ENCODE measurements around the gene LOXHD1. TPM values are rescaled to one million over a fixed set of nuclear protein-coding genes. Genes with fewer than 3 reads are reported as not detected.

The LOXHD1 gene
- total RNA-seq, 2 experiments from 2014 or later: 0.05 TPM; not detected in 1

DNA sequence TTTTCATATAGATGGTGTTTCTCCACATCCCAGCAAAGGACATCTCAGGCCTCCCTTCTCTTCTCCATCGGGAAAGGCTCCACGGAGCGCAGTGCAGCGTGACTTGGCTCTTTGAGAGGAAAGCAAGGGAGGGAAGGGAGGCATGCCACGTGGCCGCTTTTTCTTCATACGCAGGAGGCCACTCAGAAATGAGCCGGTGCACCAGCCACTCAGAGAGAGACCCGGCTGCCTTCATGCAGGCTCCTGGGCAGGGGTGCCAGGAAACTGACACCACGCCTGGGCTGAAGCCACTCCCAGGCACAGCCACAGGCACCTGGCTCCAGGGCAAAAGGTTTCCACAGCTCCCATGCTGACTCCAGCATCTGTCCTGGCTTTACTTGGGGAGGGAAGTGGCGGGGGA, 11.1 kb upstream of the LOXHD1 start:
- H3K4me1 Mint-ChIP-seq (ENCODE audit: low read depth): peaks cover 11% of the 10 kb centered on the region
- intact Hi-C loops (cut with micrococcal nuclease): no loop called here
- no peak overlapping the region for H3K27ac Mint-ChIP-seq
- no peak overlapping the region for H3K4me3 Mint-ChIP-seq
- no peaks in the 10 kb centered on the region for H3K9me3 Mint-ChIP-seq
- H3K27me3 Mint-ChIP-seq (ENCODE audit: low read depth): no peaks in the 10 kb centered on the region
- H3K36me3 Mint-ChIP-seq (ENCODE audit: low read depth): no peaks in the 10 kb centered on the region
- CTCF ChIA-PET: no interaction called here
- DNase-seq: no peak

DNA sequence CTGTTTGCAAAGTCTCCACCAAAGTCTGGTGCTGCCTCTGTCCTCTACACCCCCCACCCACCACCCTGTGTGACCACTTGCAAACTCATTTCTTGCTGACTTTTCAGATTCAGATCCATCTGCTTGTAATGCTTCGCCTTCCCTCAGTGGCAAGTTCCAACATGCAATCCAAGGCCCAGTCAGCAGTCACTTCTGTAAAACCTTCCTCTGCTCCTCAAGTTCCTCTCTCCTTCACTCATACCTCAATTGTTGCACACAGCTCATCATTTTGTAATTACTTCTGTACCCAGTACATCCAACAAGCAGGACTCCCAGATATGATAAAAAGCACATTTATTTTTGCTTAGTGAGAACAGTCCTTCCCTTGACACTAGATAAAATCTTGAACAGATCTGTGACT, 6.5 kb upstream of the LOXHD1 start:
- no peak overlapping the region for H3K27ac Mint-ChIP-seq
- H3K36me3 Mint-ChIP-seq (ENCODE audit: low read depth): no peaks in the 10 kb centered on the region
- no peaks in the 10 kb centered on the region for H3K27me3 Mint-ChIP-seq (ENCODE audit: low read depth)
- H3K4me3 Mint-ChIP-seq: no peak overlapping the region
- CTCF ChIA-PET: interaction anchor here (0.6 to 0.7 kb wide), 2 partner anchors 8 to 175 kb away, joined by 3 to 5 read pairs; no protein-coding TSS in a partner anchor
- DNase-seq: no peak
- H3K9me3 Mint-ChIP-seq: no peaks in the 10 kb centered on the region
- intact Hi-C loops (cut with micrococcal nuclease): no loop called here
- H3K4me1 Mint-ChIP-seq (ENCODE audit: low read depth): no peaks in the 10 kb centered on the region

GRCh38 chr18:46660957-46661749, 4.1 kb upstream of the LOXHD1 start:
- H3K36me3 Mint-ChIP-seq (ENCODE audit: low read depth): no peaks in the 10 kb centered on the region
- CTCF ChIA-PET: interaction anchor here (0.8 to 2.1 kb wide), 2 partner anchors 488 to 512 kb away, joined by 4 to 6 read pairs; a partner anchor contains a TSS
- no peak for DNase-seq
- H3K27ac Mint-ChIP-seq: no peak overlapping the region
- intact Hi-C loops (cut with micrococcal nuclease): no loop called here
- H3K4me1 Mint-ChIP-seq (ENCODE audit: low read depth): no peaks in the 10 kb centered on the region
- no peaks in the 10 kb centered on the region for H3K9me3 Mint-ChIP-seq
- no peak overlapping the region for H3K4me3 Mint-ChIP-seq
- H3K27me3 Mint-ChIP-seq (ENCODE audit: low read depth): no peaks in the 10 kb centered on the region

DNA sequence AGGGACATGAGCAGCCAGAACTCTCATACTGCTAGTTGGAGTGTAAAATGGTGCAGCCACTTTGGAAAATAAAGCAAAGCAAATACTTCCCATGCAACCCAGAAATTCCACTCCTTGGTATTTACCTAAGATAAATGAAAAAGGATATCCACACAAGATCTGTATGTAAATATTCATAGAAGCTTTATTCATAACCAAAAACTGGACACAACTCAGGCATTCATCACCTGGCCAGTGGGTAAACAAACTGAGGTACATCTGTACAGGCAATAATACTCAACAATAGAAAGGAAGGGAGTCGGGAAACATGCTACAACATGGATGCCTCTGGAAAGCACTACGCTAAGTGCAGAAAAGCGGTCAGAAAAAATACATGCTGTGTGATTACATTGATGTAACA, 2.5 kb upstream of the LOXHD1 start:
- Mint-ChIP-seq H3K27me3 (ENCODE audit: low read depth) (no peaks in the 10 kb centered on the region), H3K4me3 (no peak overlapping the region)

DNA sequence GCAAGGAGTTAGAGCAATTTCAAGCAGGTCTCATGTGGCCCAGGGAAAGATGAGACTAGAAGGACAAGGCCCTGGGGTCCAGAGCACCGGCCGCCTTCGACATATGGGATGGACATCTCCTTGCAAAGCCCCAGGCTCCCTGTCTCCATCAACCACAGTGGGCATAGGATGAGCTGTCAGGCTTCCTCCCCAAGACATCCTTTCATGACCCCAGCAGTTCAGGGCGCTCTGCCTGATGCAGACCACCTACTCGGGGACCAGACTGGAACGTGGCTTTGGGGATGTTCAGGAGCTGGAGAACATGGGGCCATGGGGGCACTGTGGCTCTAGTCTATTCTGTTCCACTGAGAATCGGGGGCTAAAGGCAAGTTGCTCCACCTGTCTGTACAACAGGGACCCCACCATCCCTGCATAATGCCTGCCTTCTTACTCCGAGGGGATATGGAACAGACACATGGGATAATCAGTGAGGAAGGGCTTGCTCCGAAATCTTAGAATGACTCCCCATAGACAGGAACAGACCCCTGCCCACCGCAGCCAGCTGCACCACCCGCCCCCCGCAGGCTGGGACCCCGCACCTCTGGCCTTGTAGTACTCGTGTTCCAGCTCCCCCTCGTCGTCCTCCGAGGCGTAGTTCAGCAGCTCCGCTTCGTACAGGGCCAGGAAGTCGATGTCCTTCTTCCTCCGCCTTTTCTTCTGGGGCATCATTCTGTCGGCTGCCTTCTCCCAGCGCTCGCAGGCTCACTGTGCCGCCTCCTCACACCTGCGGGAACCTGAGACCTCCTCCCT, 500 bp downstream of the LOXHD1 start:
- H3K27me3 Mint-ChIP-seq (ENCODE audit: low read depth): no peaks in the 10 kb centered on the region
- intact Hi-C loops (cut with micrococcal nuclease): no loop called here
- H3K4me3 Mint-ChIP-seq: no peak overlapping the region
- no peak overlapping the region for H3K27ac Mint-ChIP-seq
- DNase-seq: no peak
- H3K9me3 Mint-ChIP-seq: no peaks in the 10 kb centered on the region
- no peaks in the 10 kb centered on the region for H3K4me1 Mint-ChIP-seq (ENCODE audit: low read depth)
- H3K36me3 Mint-ChIP-seq (ENCODE audit: low read depth): no peaks in the 10 kb centered on the region
- CTCF ChIA-PET: interaction anchor here (0.7 to 4.0 kb wide), 8 partner anchors 10 to 508 kb away, joined by 3 to 53 read pairs (median 22); a partner anchor contains a TSS

More for the DNA sequence above, 2.5 kb upstream of the LOXHD1 start:
- CTCF ChIA-PET: interaction anchor here (0.6 to 4.0 kb wide), 7 partner anchors 11 to 486 kb away, joined by 3 to 24 read pairs (median 4); a partner anchor contains a TSS
- Mint-ChIP-seq H3K9me3 (no peaks in the 10 kb centered on the region), H3K36me3 (ENCODE audit: low read depth) (no peaks in the 10 kb centered on the region), H3K27ac (no peak overlapping the region), H3K4me1 (ENCODE audit: low read depth) (no peaks in the 10 kb centered on the region)
- DNase-seq: no peak
- intact Hi-C loops (cut with micrococcal nuclease): no loop called here

DNA sequence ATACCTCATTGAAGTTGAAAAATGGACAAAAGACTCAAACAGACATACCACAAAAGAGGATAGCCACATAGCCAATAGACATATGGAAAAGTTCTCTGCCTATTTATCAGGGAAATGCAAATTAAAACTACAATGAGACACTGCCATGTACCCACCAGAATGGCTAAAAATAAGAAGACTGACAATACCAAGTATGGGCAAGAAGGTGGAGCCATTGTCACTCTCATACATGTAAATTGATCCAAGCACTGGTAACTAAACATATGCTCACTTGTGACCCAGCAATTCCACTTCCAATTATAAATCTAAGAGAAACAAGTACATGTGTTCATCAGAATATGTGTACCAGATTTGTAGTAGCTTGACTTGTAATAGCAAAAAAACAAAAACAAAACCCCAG, 4.6 kb downstream of the LOXHD1 start:
- H3K27me3 Mint-ChIP-seq (ENCODE audit: low read depth): no peaks in the 10 kb centered on the region
- no peak for DNase-seq
- H3K4me3 Mint-ChIP-seq: no peak overlapping the region
- no peaks in the 10 kb centered on the region for H3K4me1 Mint-ChIP-seq (ENCODE audit: low read depth)
- no peaks in the 10 kb centered on the region for H3K36me3 Mint-ChIP-seq (ENCODE audit: low read depth)
- CTCF ChIA-PET: no interaction called here
- intact Hi-C loops (cut with micrococcal nuclease): no loop called here
- no peaks in the 10 kb centered on the region for H3K9me3 Mint-ChIP-seq
- no peak overlapping the region for H3K27ac Mint-ChIP-seq

GRCh38 chr18:46650681-46651080, 6.3 kb downstream of the LOXHD1 start:
- Mint-ChIP-seq H3K27ac (no peak overlapping the region), H3K36me3 (ENCODE audit: low read depth) (no peaks in the 10 kb centered on the region), H3K4me3 (no peak overlapping the region), H3K9me3 (no peaks in the 10 kb centered on the region), H3K27me3 (ENCODE audit: low read depth) (no peaks in the 10 kb centered on the region), H3K4me1 (ENCODE audit: low read depth) (no peaks in the 10 kb centered on the region)
- CTCF ChIA-PET: no interaction called here
- intact Hi-C loops (cut with micrococcal nuclease): no loop called here
- no peak for DNase-seq

DNA sequence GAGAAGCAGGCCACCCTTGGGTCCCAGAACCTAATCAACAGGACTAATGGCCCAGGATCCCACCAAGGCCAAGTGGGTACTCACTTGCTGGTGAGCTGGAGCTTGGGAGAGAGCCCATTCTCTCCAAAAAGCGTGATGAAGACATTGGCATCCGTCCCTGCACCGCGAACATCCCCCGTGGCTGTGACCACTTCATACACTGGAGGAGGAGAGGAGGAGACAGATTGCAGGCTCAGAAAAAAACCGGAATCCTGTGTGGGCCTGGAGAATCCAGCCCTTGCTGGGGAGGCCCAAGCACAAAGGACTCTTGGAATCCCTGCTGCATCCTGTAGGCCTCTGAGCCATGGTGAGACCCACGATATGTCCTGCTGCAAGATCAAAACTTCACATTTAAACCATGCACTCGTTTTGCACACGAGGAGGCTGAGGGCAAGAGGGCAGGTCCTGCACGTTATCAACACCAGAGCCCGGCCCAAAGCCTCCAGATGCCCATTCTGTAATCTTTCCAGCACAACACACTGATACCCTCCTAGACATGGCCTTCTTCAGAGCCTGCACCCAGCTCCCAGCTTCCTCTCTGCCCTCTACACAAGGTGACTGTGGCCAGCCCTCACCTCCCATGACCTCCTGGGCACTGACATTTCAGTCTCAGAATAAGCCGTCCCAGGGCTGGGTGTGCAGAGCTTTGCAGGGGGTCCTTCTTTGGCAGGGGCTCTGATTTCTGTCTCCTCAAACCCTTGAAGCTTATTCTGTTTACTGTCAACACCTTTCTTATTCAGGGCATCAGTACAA, 7.8 kb downstream of the LOXHD1 start:
- CTCF ChIA-PET: interaction anchor here (2.7 kb wide), 1 partner anchor 9 kb away, joined by 14 read pairs; no protein-coding TSS in a partner anchor
- H3K4me3 Mint-ChIP-seq: no peak overlapping the region
- no peaks in the 10 kb centered on the region for H3K27me3 Mint-ChIP-seq (ENCODE audit: low read depth)
- intact Hi-C loops (cut with micrococcal nuclease): no loop called here
- H3K4me1 Mint-ChIP-seq (ENCODE audit: low read depth): no peaks in the 10 kb centered on the region
- no peak for DNase-seq
- H3K36me3 Mint-ChIP-seq (ENCODE audit: low read depth): no peaks in the 10 kb centered on the region
- H3K9me3 Mint-ChIP-seq: no peaks in the 10 kb centered on the region
- H3K27ac Mint-ChIP-seq: no peak overlapping the region

DNA sequence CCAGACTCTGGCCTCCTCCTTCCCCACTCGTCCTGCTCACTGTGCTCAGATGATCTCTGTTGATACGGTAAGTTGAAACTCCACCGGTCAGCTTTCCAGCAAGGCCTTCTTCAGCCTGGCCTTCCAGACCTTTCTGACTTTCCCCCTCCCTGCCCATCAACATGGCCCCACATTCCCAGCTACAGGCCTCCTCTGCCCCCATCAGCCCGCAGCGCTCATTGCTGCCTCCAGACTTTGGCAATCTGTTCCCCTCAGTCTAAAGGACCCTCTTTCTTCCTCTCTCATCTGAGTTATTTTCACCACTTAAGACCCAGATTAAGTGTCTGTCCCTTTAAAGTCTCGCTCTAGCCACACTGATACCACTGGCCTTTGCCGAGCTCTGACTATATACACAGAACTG, 10.6 kb downstream of the LOXHD1 start:
- H3K36me3 Mint-ChIP-seq (ENCODE audit: low read depth): no peaks in the 10 kb centered on the region
- H3K27me3 Mint-ChIP-seq (ENCODE audit: low read depth): no peaks in the 10 kb centered on the region
- H3K9me3 Mint-ChIP-seq: no peaks in the 10 kb centered on the region
- no peak overlapping the region for H3K27ac Mint-ChIP-seq
- intact Hi-C loops (cut with micrococcal nuclease): no loop called here
- H3K4me3 Mint-ChIP-seq: no peak overlapping the region
- CTCF ChIA-PET: interaction anchor here (0.6 to 1.2 kb wide), 3 partner anchors 9 to 494 kb away, joined by 3 to 6 read pairs (median 3); partner anchors contain the start of gene LOXHD1
- DNase-seq: no peak
- H3K4me1 Mint-ChIP-seq (ENCODE audit: low read depth): no peaks in the 10 kb centered on the region

DNA sequence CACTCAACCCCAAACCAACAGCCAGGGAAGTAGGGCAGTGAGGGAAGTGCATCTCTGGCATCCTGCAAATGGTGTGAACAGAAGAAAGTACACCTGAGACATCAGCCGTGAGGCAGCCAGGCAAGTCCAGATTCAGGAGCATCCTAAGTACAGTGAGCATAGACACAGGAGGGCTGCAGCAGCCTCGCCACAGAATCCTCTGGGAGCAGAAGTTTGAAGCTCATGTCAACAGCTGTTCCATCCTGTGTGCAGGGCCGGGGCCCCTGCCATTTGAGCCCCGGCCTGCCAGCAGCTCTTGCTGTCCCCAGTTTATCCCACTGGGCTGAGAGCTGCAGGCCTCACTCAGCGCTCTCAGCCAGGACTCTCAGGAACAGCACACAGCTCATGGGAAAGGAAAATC, 14.5 kb downstream of the LOXHD1 start:
- Mint-ChIP-seq H3K4me1 (ENCODE audit: low read depth) (no peaks in the 10 kb centered on the region), H3K4me3 (no peak overlapping the region), H3K27ac (no peak overlapping the region), H3K9me3 (no peaks in the 10 kb centered on the region), H3K36me3 (ENCODE audit: low read depth) (no peaks in the 10 kb centered on the region), H3K27me3 (ENCODE audit: low read depth) (no peaks in the 10 kb centered on the region)
- no peak for DNase-seq
- CTCF ChIA-PET: interaction anchor here (0.6 to 0.8 kb wide), 2 partner anchors 100 to 278 kb away, joined by 3 read pairs; no protein-coding TSS in a partner anchor
- intact Hi-C loops (cut with micrococcal nuclease): no loop called here

GRCh38 chr18:46641917-46642316, 15.1 kb downstream of the LOXHD1 start:
- no peak overlapping the region for H3K27ac Mint-ChIP-seq
- no peaks in the 10 kb centered on the region for H3K9me3 Mint-ChIP-seq
- intact Hi-C loops (cut with micrococcal nuclease): no loop called here

DNA sequence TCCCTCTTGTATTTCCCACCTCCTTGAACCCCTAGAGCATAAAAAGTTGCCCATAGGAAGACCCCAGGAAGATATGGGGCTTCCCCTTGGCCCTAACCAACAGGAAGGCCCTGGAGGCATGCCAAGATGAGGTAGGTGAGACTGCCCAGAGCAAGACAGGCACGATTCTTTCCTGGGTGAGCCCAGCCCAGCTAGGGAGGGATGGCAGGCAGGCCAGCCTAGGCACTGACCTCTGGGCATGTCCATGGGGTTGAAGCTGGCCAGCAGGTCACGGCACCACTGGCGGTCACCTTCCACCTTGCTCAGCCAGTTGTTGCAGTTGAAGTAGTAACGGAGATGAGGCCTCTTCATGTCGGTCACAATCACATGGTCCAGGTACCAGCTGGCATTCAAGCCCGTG, 17.6 kb downstream of the LOXHD1 start:
- Mint-ChIP-seq H3K4me3 (no peak overlapping the region), H3K9me3 (no peaks in the 10 kb centered on the region), H3K36me3 (ENCODE audit: low read depth) (no peaks in the 10 kb centered on the region), H3K27ac (no peak overlapping the region), H3K4me1 (ENCODE audit: low read depth) (peaks cover 2% of the 10 kb centered on the region), H3K27me3 (ENCODE audit: low read depth) (no peaks in the 10 kb centered on the region)
- CTCF ChIA-PET: interaction anchor here (0.7 kb wide), 1 partner anchor 182 kb away, joined by 3 read pairs; no protein-coding TSS in a partner anchor
- no peak for DNase-seq
- intact Hi-C loops (cut with micrococcal nuclease): no loop called here

More at GRCh38 chr18:46641917-46642316, 15.1 kb downstream of the LOXHD1 start:
- Mint-ChIP-seq H3K36me3 (ENCODE audit: low read depth) (no peaks in the 10 kb centered on the region), H3K4me1 (ENCODE audit: low read depth) (no peaks in the 10 kb centered on the region), H3K27me3 (ENCODE audit: low read depth) (no peaks in the 10 kb centered on the region), H3K4me3 (no peak overlapping the region)
- CTCF ChIA-PET: interaction anchor here (0.5 kb wide), 1 partner anchor 88 kb away, joined by 3 read pairs; no protein-coding TSS in a partner anchor
- DNase-seq: no peak

Data from activated naive CD4-positive, alpha-beta T cell treated with anti-CD3 and anti-CD28 coated beads for 36 hours (primary cell).